CD14-positive monocyte (primary cell): Measurements from ENCODE around the gene SLC26A11. TPM values are rescaled to one million over a fixed set of nuclear protein-coding genes. Genes with fewer than 3 reads are reported as not detected.
A peak's percentile ranks its signal among the peaks of the same experiment; 100 is the strongest.

Source experiments
- DNase-seq, 3 donors: peaks; one replicate each; pipeline ENCODE4 v3.0.0-alpha.2; 2011 to 2022
- H2AFZ ChIP-seq: 2 replicates; pipeline ENCODE4 v1.6.0; 2012; ENCODE audit warnings: mild to moderate bottlenecking, low read depth, low read length, inconsistent platforms; ENCODE audit not compliant: insufficient read depth, poor library complexity, severe bottlenecking
- H3K27ac ChIP-seq, 2 donors: 1 replicate in 1 of 2; 2 replicates in 1 of 2; pipeline ENCODE4 v1.5.1; 2012 to 2013; ENCODE audit warnings: low read length in 2 of 2, control low read depth in 1 of 2, inconsistent platforms in 1 of 2, low read depth in 1 of 2, mild to moderate bottlenecking in 1 of 2
- H3K27me3 ChIP-seq, 2 donors: one replicate each; pipeline versions ENCODE4 v1.6.0 to v1.6.1; 2011 to 2013; ENCODE audit warnings: low read length in 2 of 2; ENCODE audit not compliant: control insufficient read depth in 2 of 2, insufficient read depth in 2 of 2
- H3K36me3 ChIP-seq, 2 donors: replicated peaks in 1 of 2; 1 replicate in 1 of 2; 2 replicates in 1 of 2; pipeline versions ENCODE4 v1.5.1 to v1.6.1; 2012 to 2013; ENCODE audit warnings: low read length in 2 of 2, control low read depth in 1 of 2, inconsistent platforms in 1 of 2, mild to moderate bottlenecking in 1 of 2; ENCODE audit not compliant: insufficient read depth in 2 of 2, control insufficient read depth in 1 of 2
- H3K4me1 ChIP-seq, 2 donors: 1 replicate in 1 of 2; 2 replicates in 1 of 2; pipeline versions ENCODE4 v1.5.1 to v1.6.1; 2012 to 2013; ENCODE audit warnings: low read length in 2 of 2, control low read depth in 1 of 2, inconsistent platforms in 1 of 2, mild to moderate bottlenecking in 1 of 2, moderate library complexity in 1 of 2; ENCODE audit not compliant: insufficient read depth in 2 of 2, control insufficient read depth in 1 of 2
- H3K4me2 ChIP-seq: replicated peaks from 2 replicates; pipeline ENCODE3; 2012; ENCODE audit warnings: low read length, moderate library complexity, mild to moderate bottlenecking; ENCODE audit not compliant: poor library complexity, severe bottlenecking; ENCODE audit errors: extremely low read depth
- H3K4me3 ChIP-seq, 3 experiments: fragments of 200-600 bp in 1 of 3; sonication (generic) in 1 of 3; replicated peaks in 1 of 3; 1 replicate in 2 of 3; 2 replicates in 1 of 3; pipeline ENCODE4 v1.5.1; 2011 to 2013; ENCODE audit warnings: low read length in 3 of 3, mild to moderate bottlenecking in 3 of 3, control low read depth in 2 of 3, low read depth in 2 of 3, inconsistent platforms in 1 of 3, moderate library complexity in 1 of 3
- H3K79me2 ChIP-seq: 2 replicates; pipeline ENCODE4 v1.6.0; 2012; ENCODE audit warnings: mild to moderate bottlenecking, control low read depth, inconsistent platforms, low read length, moderate library complexity; ENCODE audit not compliant: insufficient read depth
- H3K9ac ChIP-seq: 2 replicates; pipeline ENCODE4 v1.6.0; 2017; ENCODE audit warnings: low read length, mild to moderate bottlenecking; ENCODE audit not compliant: insufficient read depth, poor library complexity, severe bottlenecking
- H3K9me3 ChIP-seq, 2 donors: replicated peaks in 1 of 2; 1 replicate in 1 of 2; 2 replicates in 1 of 2; pipeline versions ENCODE4 v1.5.1 to v1.6.1; 2012 to 2013; ENCODE audit warnings: low read length in 2 of 2, control low read depth in 1 of 2; ENCODE audit not compliant: control insufficient read depth in 1 of 2, insufficient read depth in 1 of 2
- H4K20me1 ChIP-seq: 2 replicates; pipeline ENCODE4 v1.6.0; 2012; ENCODE audit warnings: mild to moderate bottlenecking, low read length, control low read depth, moderate library complexity; ENCODE audit not compliant: insufficient read depth
- H3K27ac Mint-ChIP-seq, 7 donors: one replicate each; pipeline ENCODE4 v1.8.0; 2020; ENCODE audit warnings: mild to moderate bottlenecking in 7 of 7, mixed read lengths in 7 of 7, moderate library complexity in 6 of 7, inconsistent platforms in 2 of 7
- H3K27me3 Mint-ChIP-seq, 3 donors: one replicate each; pipeline ENCODE4 v1.8.0; 2021 to 2022; ENCODE audit warnings: low read depth in 3 of 3, mild to moderate bottlenecking in 3 of 3, mixed read lengths in 3 of 3, moderate library complexity in 3 of 3, inconsistent platforms in 1 of 3
- H3K36me3 Mint-ChIP-seq, 2 donors: one replicate each; pipeline ENCODE4 v1.8.0; 2020; ENCODE audit warnings: mixed read lengths in 2 of 2, inconsistent platforms in 1 of 2, mild to moderate bottlenecking in 1 of 2
- H3K4me1 Mint-ChIP-seq: one replicate; pipeline ENCODE4 v1.8.0; 2020; ENCODE audit warnings: mild to moderate bottlenecking, mixed read lengths
- H3K4me3 Mint-ChIP-seq, 2 donors: one replicate each; pipeline ENCODE4 v1.8.0; 2020; ENCODE audit warnings: mild to moderate bottlenecking in 2 of 2, mixed read lengths in 2 of 2, moderate library complexity in 1 of 2
- H3K9me3 Mint-ChIP-seq, 7 donors: one replicate each; pipeline ENCODE4 v1.8.0; 2020 to 2022; ENCODE audit warnings: mixed read lengths in 7 of 7, mild to moderate bottlenecking in 6 of 7, moderate library complexity in 6 of 7, inconsistent platforms in 2 of 7
- CTCF ChIP-seq: fragments of 200-600 bp; IDR thresholded peaks from one replicate; pipeline ENCODE4 v1.8.0; 2022; ENCODE audit warnings: antibody characterized with exemption, mild to moderate bottlenecking
- WGBS: methylation state at CpG from one replicate; pipeline ENCODE4 v1.1.5; 2013; ENCODE audit warnings: missing lambda C conversion rate; ENCODE audit not compliant: insufficient coverage; 5-methylcytosine and 5-hydroxymethylcytosine counted together
- intact Hi-C, 2 donors: fragments of 100-400 bp; cut with micrococcal nuclease; formaldehyde crosslinking; loops; one replicate each; pipeline versions ENCODE4 v1.15.0 to v1.15.1; 2023
- polyA plus RNA-seq, 3 donors: library from polyadenylated mRNA; depleted of rRNA in 1 of 3; unstranded in 2 of 3; stranded (reverse) in 1 of 3; fragments of 300-500 nt in 2 of 3; fragments of >200 nt in 1 of 3; fragmentation: Illumina TruSeq in 2 of 3; gene quantifications; 1 replicate in 2 of 3; 2 replicates in 1 of 3; pipeline ENCODE4 v1.2.3, GENCODE V29; 2012 to 2021

Gene SLC26A11
- polyA plus RNA-seq, 3 donors, result 1.8 to 29.7 (median 2.6) TPM

DNA sequence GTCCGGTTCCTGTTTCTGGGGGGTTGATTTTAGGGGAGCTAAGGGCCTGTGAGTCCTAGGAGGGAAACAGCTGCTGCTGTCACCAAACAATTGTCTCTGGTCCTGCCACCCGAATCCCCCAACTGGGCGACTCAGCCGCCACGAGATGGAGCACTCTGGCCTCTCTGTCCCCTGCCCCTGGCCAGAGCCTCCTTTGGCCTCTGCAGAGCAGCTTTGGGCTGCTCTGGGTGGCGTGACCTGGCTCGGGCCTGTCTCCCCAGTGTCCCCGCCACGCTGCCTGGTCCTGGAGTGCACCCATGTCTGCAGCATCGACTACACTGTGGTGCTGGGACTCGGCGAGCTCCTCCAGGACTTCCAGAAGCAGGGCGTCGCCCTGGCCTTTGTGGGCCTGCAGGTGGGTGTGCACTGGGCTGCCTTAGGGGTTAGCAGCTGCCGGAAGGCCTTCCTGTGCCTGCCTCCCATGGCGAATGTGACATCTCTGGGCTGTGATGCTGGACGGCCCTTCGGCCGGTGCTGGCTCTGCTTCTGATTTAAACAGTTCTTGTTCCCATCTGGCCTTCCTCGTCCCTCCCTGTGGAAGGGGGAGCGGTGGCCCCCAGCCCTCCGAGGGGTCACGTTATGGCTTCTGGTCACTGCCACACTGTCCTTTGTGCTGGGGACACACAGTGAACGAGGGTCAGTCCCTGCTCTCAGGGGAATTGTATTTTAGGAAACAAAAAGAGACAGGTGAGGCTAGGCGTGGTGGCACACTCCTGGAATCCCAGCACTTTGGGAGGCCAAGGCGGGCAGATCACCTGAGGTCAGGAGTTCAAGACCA, 28.9 kb downstream of the SLC26A11 start:
- no peaks in the 10 kb centered on the region for H3K79me2 ChIP-seq
- TF ChIP-seq CTCF, result no peak
- no peak overlapping the region for H3K9ac ChIP-seq
- Mint-ChIP-seq H3K27ac (peak overlapping the region in 1 of 7 donors; percentile 70), H3K27me3 (peaks cover 0 to 10% (median 5%) of the 10 kb centered on the region in 3 donors), H3K36me3 (peaks cover 0 to 11% of the 10 kb centered on the region in 2 donors), H3K9me3 (peaks cover 0 to 2% (median 0%) of the 10 kb centered on the region in 7 donors), H3K4me1 (peaks cover 11% of the 10 kb centered on the region), H3K4me3 (no peak overlapping the region)
- no peak overlapping the region for H3K4me3 ChIP-seq
- H2AFZ ChIP-seq, result no peak overlapping the region
- H4K20me1 ChIP-seq, result no peaks in the 10 kb centered on the region
- intact Hi-C loops, result no loop called here
- peaks cover 4 to 6% of the 10 kb centered on the region in 2 donors for H3K4me1 ChIP-seq
- no peaks in the 10 kb centered on the region for H3K27me3 ChIP-seq
- no peak overlapping the region for H3K27ac ChIP-seq
- no peak for DNase-seq
- H3K36me3 ChIP-seq, result no peaks in the 10 kb centered on the region
- H3K9me3 ChIP-seq, result no peaks in the 10 kb centered on the region
- H3K4me2 ChIP-seq, result no peak overlapping the region
- WGBS, result 92% methylated on average over 23 of the region's 26 CpGs

DNA sequence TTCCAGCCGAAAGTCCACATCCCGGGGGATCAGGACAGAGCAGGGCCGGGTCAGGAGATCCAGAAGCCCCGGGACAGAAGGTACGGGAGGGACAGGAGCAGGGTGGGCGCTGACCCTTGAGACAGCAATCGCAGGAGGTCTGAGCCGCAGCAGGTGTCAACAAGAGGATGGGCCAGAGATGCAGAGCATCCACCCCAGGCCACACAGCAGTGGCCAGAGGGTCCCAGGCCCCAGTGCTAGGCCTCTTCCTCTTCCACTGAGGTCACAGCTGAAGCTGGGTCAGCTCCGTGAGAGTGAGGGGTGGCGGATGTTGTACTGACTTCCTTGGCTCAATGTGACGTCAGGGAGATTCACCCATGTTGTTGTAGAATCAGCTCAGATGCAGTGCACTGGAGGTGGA, 31.7 kb downstream of the SLC26A11 start:
- H3K27ac Mint-ChIP-seq, result no peak overlapping the region
- no peak overlapping the region for H3K4me3 Mint-ChIP-seq
- intact Hi-C loops, result loop anchor here (5.0 kb wide), 3 partner anchors 35 to 60 kb away; no protein-coding TSS in a partner anchor
- H3K4me2 ChIP-seq, result no peak overlapping the region
- TF ChIP-seq CTCF, result no peak
- DNase-seq, result no peak
- H3K27ac ChIP-seq, result no peak overlapping the region
- H3K9me3 ChIP-seq, result no peaks in the 10 kb centered on the region
- no peak overlapping the region for H3K9ac ChIP-seq
- peaks cover 0 to 4% of the 10 kb centered on the region in 2 donors for H3K36me3 Mint-ChIP-seq
- no peaks in the 10 kb centered on the region for H3K36me3 ChIP-seq
- peaks cover 27% of the 10 kb centered on the region for H3K4me1 Mint-ChIP-seq
- peaks cover 21 to 22% of the 10 kb centered on the region in 2 donors for H3K4me1 ChIP-seq
- H3K27me3 Mint-ChIP-seq, result peaks cover 0 to 11% (median 5%) of the 10 kb centered on the region in 3 donors
- H3K4me3 ChIP-seq, result no peak overlapping the region
- 90% methylated on average over 10 of the region's 11 CpGs for WGBS
- peaks cover 6% of the 10 kb centered on the region for H4K20me1 ChIP-seq
- H2AFZ ChIP-seq, result no peak overlapping the region
- H3K9me3 Mint-ChIP-seq, result peaks cover 0 to 2% (median 0%) of the 10 kb centered on the region in 7 donors
- no peaks in the 10 kb centered on the region for H3K27me3 ChIP-seq
- no peaks in the 10 kb centered on the region for H3K79me2 ChIP-seq
